ENCODE data around the gene FBXW8.
A peak's percentile ranks its signal among the peaks of the same experiment; 100 is the strongest.

The FBXW8 gene

GRCh38 chr12:116910645-116911451 is at the start of gene FBXW8:
Gene FBXW8, plus strand, starts transcription at chr12:116910950. Its CDS starts 88 bp downstream, at chr12:116911038.
- peak; percentile 59 for DNase-seq
- H3F3A ChIP-seq (ENCODE audit: insufficient read depth, low read length): no peaks in the 10 kb centered on the region
- H3K4me2 ChIP-seq (ENCODE audit: low read depth, low read length): peak within 1 kb of the TSS; percentile 74
- H3K79me2 ChIP-seq (ENCODE audit: low read length): peaks cover 22% of the 10 kb centered on the region
- no peaks in the 10 kb centered on the region for H3K9me3 ChIP-seq (replicated peaks; ENCODE audit: insufficient read depth, low read length)
- no peak within 1 kb of the TSS for H3K27ac ChIP-seq (ENCODE audit: low read length)
- no peak for TF ChIP-seq EZH2 (optimal IDR thresholded peaks at IDR 0.05; ENCODE audit: low read depth, low read length)
- TF ChIP-seq CTCF (IDR thresholded peaks at IDR 0.05; ENCODE audit: low read length): no peak
- no peak for TF ChIP-seq EZH2phosphoT487 (IDR thresholded peaks at IDR 0.05; ENCODE audit: low read length)
- H3K36me3 ChIP-seq (replicated peaks; ENCODE audit: insufficient read depth, low read length): no peaks in the 10 kb centered on the region
- no peaks in the 10 kb centered on the region for H3K27me3 ChIP-seq (replicated peaks; ENCODE audit: insufficient read depth, low read length)
- H3K4me1 ChIP-seq (ENCODE audit: low read length): peaks cover 2% of the 10 kb centered on the region
- peak within 1 kb of the TSS; percentile 69 for H3K4me3 ChIP-seq (ENCODE audit: low read length)
- no peaks in the 10 kb centered on the region for H3K9me2 ChIP-seq (replicated peaks; ENCODE audit: insufficient read depth, low read length)
- H4K20me1 ChIP-seq (ENCODE audit: insufficient read depth, low read length): no peaks in the 10 kb centered on the region
- peak within 1 kb of the TSS; percentile 82 for H2AFZ ChIP-seq (ENCODE audit: low read length)
- H3K9ac ChIP-seq (ENCODE audit: low read length): peak within 1 kb of the TSS; percentile 66

GRCh38 chr12:116861320-116861719 is 49.4 kb upstream of the FBXW8 start:
- Histone ChIP-seq H3K27me3 (replicated peaks; ENCODE audit: insufficient read depth, low read length) (no peaks in the 10 kb centered on the region), H3K79me2 (ENCODE audit: low read length) (no peaks in the 10 kb centered on the region), H4K20me1 (ENCODE audit: insufficient read depth, low read length) (no peaks in the 10 kb centered on the region), H3K4me2 (ENCODE audit: low read depth, low read length) (peak overlapping the region; percentile 50; the same call in 1 of the 2 replicates), H2AFZ (ENCODE audit: low read length) (no peak overlapping the region), H3K27ac (ENCODE audit: low read length) (no peak overlapping the region), H3K9me2 (replicated peaks; ENCODE audit: insufficient read depth, low read length) (no peaks in the 10 kb centered on the region), H3K4me3 (ENCODE audit: low read length) (no peak overlapping the region), H3K9me3 (replicated peaks; ENCODE audit: insufficient read depth, low read length) (no peaks in the 10 kb centered on the region), H3K4me1 (ENCODE audit: low read length) (peaks cover 9% of the 10 kb centered on the region), H3K9ac (ENCODE audit: low read length) (no peak overlapping the region), H3K36me3 (replicated peaks; ENCODE audit: insufficient read depth, low read length) (no peaks in the 10 kb centered on the region), H3F3A (ENCODE audit: insufficient read depth, low read length) (no peaks in the 10 kb centered on the region)
- no peak for TF ChIP-seq CTCF (IDR thresholded peaks at IDR 0.05; ENCODE audit: low read length)
- no peak for TF ChIP-seq EZH2 (optimal IDR thresholded peaks at IDR 0.05; ENCODE audit: low read depth, low read length)
- TF ChIP-seq EZH2phosphoT487 (IDR thresholded peaks at IDR 0.05; ENCODE audit: low read length): no peak
- peak; percentile 45 for DNase-seq

- Histone ChIP-seq H3K27me3 (replicated peaks; ENCODE audit: insufficient read depth, low read length) (no peaks in the 10 kb centered on the region), H3K9me3 (replicated peaks; ENCODE audit: insufficient read depth, low read length) (no peaks in the 10 kb centered on the region), H3K4me2 (ENCODE audit: low read depth, low read length) (no peak overlapping the region), H3K36me3 (replicated peaks; ENCODE audit: insufficient read depth, low read length) (no peaks in the 10 kb centered on the region), H2AFZ (ENCODE audit: low read length) (no peak overlapping the region), H3K4me1 (ENCODE audit: low read length) (peaks cover 9% of the 10 kb centered on the region), H3F3A (ENCODE audit: insufficient read depth, low read length) (no peaks in the 10 kb centered on the region), H3K4me3 (ENCODE audit: low read length) (no peak overlapping the region), H3K79me2 (ENCODE audit: low read length) (no peaks in the 10 kb centered on the region), H3K9me2 (replicated peaks; ENCODE audit: insufficient read depth, low read length) (no peaks in the 10 kb centered on the region), H3K27ac (ENCODE audit: low read length) (no peak overlapping the region), H4K20me1 (ENCODE audit: insufficient read depth, low read length) (no peaks in the 10 kb centered on the region), H3K9ac (ENCODE audit: low read length) (no peak overlapping the region)
- TF ChIP-seq CTCF (IDR thresholded peaks at IDR 0.05; ENCODE audit: low read length): no peak
- TF ChIP-seq EZH2 (optimal IDR thresholded peaks at IDR 0.05; ENCODE audit: low read depth, low read length): no peak
- TF ChIP-seq EZH2phosphoT487 (IDR thresholded peaks at IDR 0.05; ENCODE audit: low read length): no peak
- no peak for DNase-seq
These were observed 48.6 kb upstream of the FBXW8 start for GRCh38 chr12:116862167-116862566.

Measured in MM.1S (cell line).